Osteoblast (primary cell): ENCODE results near the gene PDLIM1. TPM values are rescaled to one million over a fixed set of nuclear protein-coding genes. Genes with fewer than 3 reads are reported as not detected.
"Not testable (repeated sequence)": the region's sequence is repeated elsewhere in the genome, so short reads cannot be mapped to it uniquely, and the experiment has no call there.

Experiments used
- DNase-seq: peaks from one replicate; pipeline ENCODE4 v3.0.0; 2011; ENCODE audit warnings: low spot score, mixed read lengths; ENCODE audit not compliant: insufficient read length; ENCODE audit errors: missing footprints
- H2AFZ ChIP-seq: 2 replicates; pipeline ENCODE4 v1.6.0; 2011; ENCODE audit warnings: mild to moderate bottlenecking, low read length
- H3K27ac ChIP-seq: 2 replicates; pipeline ENCODE4 v1.5.1; 2011; ENCODE audit warnings: mild to moderate bottlenecking, low read depth, low read length, moderate library complexity
- H3K27me3 ChIP-seq: 2 replicates; pipeline ENCODE4 v1.6.0; 2012; ENCODE audit warnings: mild to moderate bottlenecking, control low read depth, inconsistent platforms, low read length, moderate library complexity; ENCODE audit not compliant: insufficient read depth
- H3K36me3 ChIP-seq: 2 replicates; pipeline ENCODE4 v1.5.1; 2011; ENCODE audit warnings: mild to moderate bottlenecking, low read length, control low read depth, moderate library complexity; ENCODE audit not compliant: insufficient read depth
- H3K4me1 ChIP-seq: 2 replicates; pipeline ENCODE4 v1.5.1; 2011; ENCODE audit warnings: mild to moderate bottlenecking, low read length, control low read depth, moderate library complexity; ENCODE audit not compliant: insufficient read depth
- H3K4me2 ChIP-seq: 2 replicates; pipeline ENCODE4 v1.6.0; 2011; ENCODE audit warnings: mild to moderate bottlenecking, low read length; ENCODE audit not compliant: insufficient read depth
- H3K4me3 ChIP-seq: fragments of 200-600 bp; sonication (generic); 3 replicates; pipeline ENCODE4 v1.5.1; 2012; ENCODE audit warnings: mild to moderate bottlenecking, low read length, inconsistent platforms; ENCODE audit not compliant: insufficient read depth
- H3K79me2 ChIP-seq: 2 replicates; pipeline ENCODE4 v1.6.0; 2012; ENCODE audit warnings: mild to moderate bottlenecking, low read length, control low read depth, inconsistent platforms; ENCODE audit not compliant: insufficient read depth
- H3K9me3 ChIP-seq: 2 replicates; pipeline ENCODE4 v1.5.1; 2011; ENCODE audit warnings: low read depth, low read length, control low read depth
- H4K20me1 ChIP-seq: 2 replicates; pipeline ENCODE4 v1.6.0; 2012; ENCODE audit warnings: mild to moderate bottlenecking, low read length, control low read depth; ENCODE audit not compliant: insufficient read depth
- total RNA-seq: library from RNA; depleted of rRNA; stranded (reverse); fragments of >200 nt; gene quantifications from 2 replicates; pipeline ENCODE4 v1.2.3, GENCODE V29; 2012
- TF ChIP-seq, protein P1 (sequence below): IDR thresholded peaks from 2 replicates; pipeline ENCODE4 v1.5.1; 2011; ENCODE audit warnings: mild to moderate bottlenecking, low read depth, low read length, moderate library complexity; ENCODE audit errors: extremely low read depth

Gene PDLIM1
- total RNA-seq, 1 donor = 26.1 TPM

GRCh38 chr10:95242581-95243317 lies 48.1 kb downstream of the PDLIM1 start:
- no peak overlapping the region for H3K4me2 ChIP-seq
- TF ChIP-seq, protein P1, sequence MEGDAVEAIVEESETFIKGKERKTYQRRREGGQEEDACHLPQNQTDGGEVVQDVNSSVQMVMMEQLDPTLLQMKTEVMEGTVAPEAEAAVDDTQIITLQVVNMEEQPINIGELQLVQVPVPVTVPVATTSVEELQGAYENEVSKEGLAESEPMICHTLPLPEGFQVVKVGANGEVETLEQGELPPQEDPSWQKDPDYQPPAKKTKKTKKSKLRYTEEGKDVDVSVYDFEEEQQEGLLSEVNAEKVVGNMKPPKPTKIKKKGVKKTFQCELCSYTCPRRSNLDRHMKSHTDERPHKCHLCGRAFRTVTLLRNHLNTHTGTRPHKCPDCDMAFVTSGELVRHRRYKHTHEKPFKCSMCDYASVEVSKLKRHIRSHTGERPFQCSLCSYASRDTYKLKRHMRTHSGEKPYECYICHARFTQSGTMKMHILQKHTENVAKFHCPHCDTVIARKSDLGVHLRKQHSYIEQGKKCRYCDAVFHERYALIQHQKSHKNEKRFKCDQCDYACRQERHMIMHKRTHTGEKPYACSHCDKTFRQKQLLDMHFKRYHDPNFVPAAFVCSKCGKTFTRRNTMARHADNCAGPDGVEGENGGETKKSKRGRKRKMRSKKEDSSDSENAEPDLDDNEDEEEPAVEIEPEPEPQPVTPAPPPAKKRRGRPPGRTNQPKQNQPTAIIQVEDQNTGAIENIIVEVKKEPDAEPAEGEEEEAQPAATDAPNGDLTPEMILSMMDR = peak; percentile 81

GRCh38 chr10:95241533-95241932 lies 49.3 kb downstream of the PDLIM1 start:
- Histone ChIP-seq H2AFZ (no peak overlapping the region), H3K36me3 (peaks cover 19% of the 10 kb centered on the region), H3K27ac (no peak overlapping the region), H3K79me2 (no peaks in the 10 kb centered on the region), H3K4me2 (no peak overlapping the region), H3K4me3 (no peak overlapping the region), H4K20me1 (peaks cover 2% of the 10 kb centered on the region), H3K27me3 (no peaks in the 10 kb centered on the region), H3K4me1 (peaks cover 12% of the 10 kb centered on the region), H3K9me3 (no peaks in the 10 kb centered on the region)
- DNase-seq = no peak
- TF ChIP-seq, protein P1 = no peak

More at GRCh38 chr10:95242581-95243317, 48.1 kb downstream of the PDLIM1 start:
- H2AFZ ChIP-seq = no peak overlapping the region
- H3K36me3 ChIP-seq = peaks cover 19% of the 10 kb centered on the region
- DNase-seq = peak; percentile 89
- H3K27ac ChIP-seq = no peak overlapping the region
- H3K9me3 ChIP-seq = no peaks in the 10 kb centered on the region
- H3K4me1 ChIP-seq = peaks cover 15% of the 10 kb centered on the region
- no peaks in the 10 kb centered on the region for H3K79me2 ChIP-seq
- H4K20me1 ChIP-seq = peaks cover 2% of the 10 kb centered on the region
- no peaks in the 10 kb centered on the region for H3K27me3 ChIP-seq
- no peak overlapping the region for H3K4me3 ChIP-seq

GRCh38 chr10:95240811-95241210 lies 50.0 kb downstream of the PDLIM1 start:
- H3K36me3 ChIP-seq = peaks cover 16% of the 10 kb centered on the region
- no peaks in the 10 kb centered on the region for H3K9me3 ChIP-seq
- H3K4me3 ChIP-seq = no peak overlapping the region
- no peak for DNase-seq
- no peaks in the 10 kb centered on the region for H3K27me3 ChIP-seq
- H2AFZ ChIP-seq = no peak overlapping the region
- no peak overlapping the region for H3K27ac ChIP-seq
- TF ChIP-seq, protein P1 = no peak
- H3K79me2 ChIP-seq = no peaks in the 10 kb centered on the region
- peaks cover 2% of the 10 kb centered on the region for H4K20me1 ChIP-seq
- no peak overlapping the region for H3K4me2 ChIP-seq
- H3K4me1 ChIP-seq = peaks cover 18% of the 10 kb centered on the region

DNA sequence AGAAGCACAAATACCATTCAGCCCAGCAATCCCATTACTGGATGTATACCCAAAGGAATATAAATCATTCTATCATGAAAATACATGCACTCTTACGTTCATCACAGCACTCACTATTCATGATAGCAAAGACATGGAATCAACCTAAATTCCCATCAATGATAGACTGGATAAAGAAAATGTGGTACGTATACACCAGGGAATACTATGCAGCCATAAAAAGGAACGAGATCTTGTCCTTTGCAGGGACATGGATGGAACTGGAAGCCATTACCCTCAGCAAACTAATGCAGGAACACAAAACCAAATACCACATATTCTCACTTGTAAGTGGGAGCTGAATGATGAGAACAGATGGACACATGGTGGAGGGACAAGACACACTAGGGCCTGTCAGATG lies 50.7 kb downstream of the PDLIM1 start:
- not testable (repeated sequence) for H3K79me2 ChIP-seq, H4K20me1 ChIP-seq, H2AFZ ChIP-seq

More for the DNA sequence above, 50.7 kb downstream of the PDLIM1 start:
- not testable (repeated sequence) for DNase-seq, H3K9me3 ChIP-seq, H3K4me3 ChIP-seq, H3K4me2 ChIP-seq, H3K36me3 ChIP-seq, H3K27me3 ChIP-seq, H3K27ac ChIP-seq
- peaks cover 25% of the 10 kb centered on the region for H3K4me1 ChIP-seq
